GM21737 (cell line): ENCODE results near the gene TNFRSF21.
A peak's percentile ranks its signal among the peaks of the same experiment; 100 is the strongest.
"Not testable (repeated sequence)": the region's sequence is repeated elsewhere in the genome, so short reads cannot be mapped to it uniquely, and the experiment has no call there.

ENCODE experiments used
- ATAC-seq: cut with Tn5 transposase; IDR thresholded peaks from one replicate; pipeline ENCODE4 v1.9.1; 2021; ENCODE audit warnings: mild to moderate bottlenecking, moderate library complexity; ENCODE audit not compliant: unreplicated experiment

The TNFRSF21 gene, protein sequence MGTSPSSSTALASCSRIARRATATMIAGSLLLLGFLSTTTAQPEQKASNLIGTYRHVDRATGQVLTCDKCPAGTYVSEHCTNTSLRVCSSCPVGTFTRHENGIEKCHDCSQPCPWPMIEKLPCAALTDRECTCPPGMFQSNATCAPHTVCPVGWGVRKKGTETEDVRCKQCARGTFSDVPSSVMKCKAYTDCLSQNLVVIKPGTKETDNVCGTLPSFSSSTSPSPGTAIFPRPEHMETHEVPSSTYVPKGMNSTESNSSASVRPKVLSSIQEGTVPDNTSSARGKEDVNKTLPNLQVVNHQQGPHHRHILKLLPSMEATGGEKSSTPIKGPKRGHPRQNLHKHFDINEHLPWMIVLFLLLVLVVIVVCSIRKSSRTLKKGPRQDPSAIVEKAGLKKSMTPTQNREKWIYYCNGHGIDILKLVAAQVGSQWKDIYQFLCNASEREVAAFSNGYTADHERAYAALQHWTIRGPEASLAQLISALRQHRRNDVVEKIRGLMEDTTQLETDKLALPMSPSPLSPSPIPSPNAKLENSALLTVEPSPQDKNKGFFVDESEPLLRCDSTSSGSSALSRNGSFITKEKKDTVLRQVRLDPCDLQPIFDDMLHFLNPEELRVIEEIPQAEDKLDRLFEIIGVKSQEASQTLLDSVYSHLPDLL

DNA sequence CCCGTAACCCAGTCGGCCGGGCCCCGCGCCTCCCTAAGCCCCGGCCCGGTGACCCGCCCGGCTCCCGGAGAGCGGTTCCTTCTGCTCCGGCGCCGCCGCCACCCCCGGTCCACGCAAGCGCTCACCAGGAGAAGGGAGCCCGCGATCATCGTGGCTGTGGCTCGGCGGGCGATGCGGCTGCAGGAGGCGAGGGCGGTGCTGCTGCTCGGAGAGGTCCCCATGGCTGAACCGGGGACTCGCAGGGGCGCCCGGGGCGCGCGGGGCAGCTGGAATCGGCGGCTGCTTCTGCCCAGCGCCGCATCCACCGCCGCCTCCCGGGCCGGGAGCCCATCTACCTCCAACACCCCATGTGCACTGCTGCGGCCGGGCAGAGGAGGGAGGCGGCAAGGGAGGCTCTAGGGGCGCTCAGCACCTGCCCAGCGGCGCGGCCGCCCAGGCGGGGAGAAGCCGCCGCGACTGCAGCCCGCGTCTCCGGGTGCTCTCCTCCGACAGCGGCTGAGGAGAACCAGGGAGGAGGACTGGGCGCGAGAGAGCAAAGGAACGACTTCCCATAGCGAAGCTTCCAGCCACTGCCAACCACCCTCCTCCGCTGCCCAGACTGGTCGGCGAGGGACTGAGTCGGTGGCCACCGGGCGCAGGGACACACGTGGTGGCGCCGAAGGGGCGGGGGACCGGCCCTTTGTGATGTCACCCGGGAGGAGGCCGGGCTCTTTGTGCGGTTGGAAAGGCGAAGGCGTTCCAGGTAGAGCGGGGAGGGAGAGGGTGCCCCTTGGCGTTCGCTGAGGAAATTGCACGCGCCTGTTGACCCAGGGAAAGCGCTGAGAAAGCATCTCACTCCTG is at the start of gene TNFRSF21:
TSS of gene TNFRSF21 (minus strand) at position 615 of the 840 bp plus-strand sequence. CDS start at position 221, 394 bp downstream.
- ATAC-seq: peak; percentile 99

DNA sequence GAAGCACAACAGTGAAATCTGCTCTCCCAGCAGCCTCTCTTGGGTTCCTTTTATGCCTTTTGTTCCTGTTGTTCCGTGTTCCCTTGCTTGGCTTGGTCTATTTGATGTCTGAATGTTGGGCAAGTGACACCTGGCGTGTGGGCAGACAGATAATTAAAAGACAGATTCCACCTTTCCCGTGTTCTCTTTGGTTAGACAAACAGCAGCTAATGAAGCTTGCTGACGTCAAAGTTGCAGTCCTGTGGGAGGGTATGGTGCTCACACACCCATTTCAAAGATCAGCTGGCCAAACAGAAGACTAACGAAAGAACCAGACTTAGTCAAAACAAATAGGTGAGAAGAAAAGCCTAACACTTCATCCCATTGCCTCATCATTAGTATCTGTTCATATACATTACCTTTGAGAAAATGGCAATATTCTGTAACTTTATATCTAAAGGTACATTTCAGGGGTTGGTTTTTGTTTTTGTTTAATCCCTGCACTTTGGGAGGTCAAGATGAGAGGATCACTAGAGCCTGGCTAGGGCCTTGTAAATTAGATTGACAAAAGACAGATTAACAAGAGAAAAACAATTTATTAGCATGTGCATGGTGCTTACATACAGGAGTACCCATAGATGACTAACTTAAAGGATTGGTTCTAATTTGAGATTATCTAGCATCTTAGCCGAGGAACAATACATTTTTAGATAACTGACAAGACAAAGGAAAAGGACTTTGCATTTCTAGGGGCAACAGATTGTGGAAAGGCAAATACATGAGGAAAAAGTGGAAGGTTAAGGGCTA is 48.9 kb upstream of the TNFRSF21 start:
- no peak for ATAC-seq

DNA sequence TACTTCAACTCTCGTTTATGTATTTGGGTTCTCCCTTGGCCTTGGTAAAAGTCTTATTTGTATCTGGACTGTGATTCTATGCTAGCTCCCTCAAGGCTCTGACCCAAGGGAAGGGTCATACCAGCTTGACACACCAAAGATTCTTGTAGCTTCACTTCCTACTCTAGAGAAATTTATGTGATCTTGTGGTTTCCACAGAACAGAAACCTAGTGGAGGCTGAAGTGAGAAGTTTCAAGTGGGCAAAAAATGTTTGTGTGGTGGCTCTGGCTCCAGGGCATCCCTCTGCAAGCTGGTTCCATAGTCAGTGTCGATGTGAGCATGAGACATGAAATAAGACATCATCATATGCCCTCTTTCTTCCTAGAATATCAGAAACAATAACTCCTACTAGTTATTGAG is 48.1 kb upstream of the TNFRSF21 start:
- ATAC-seq: peak; percentile 62

DNA sequence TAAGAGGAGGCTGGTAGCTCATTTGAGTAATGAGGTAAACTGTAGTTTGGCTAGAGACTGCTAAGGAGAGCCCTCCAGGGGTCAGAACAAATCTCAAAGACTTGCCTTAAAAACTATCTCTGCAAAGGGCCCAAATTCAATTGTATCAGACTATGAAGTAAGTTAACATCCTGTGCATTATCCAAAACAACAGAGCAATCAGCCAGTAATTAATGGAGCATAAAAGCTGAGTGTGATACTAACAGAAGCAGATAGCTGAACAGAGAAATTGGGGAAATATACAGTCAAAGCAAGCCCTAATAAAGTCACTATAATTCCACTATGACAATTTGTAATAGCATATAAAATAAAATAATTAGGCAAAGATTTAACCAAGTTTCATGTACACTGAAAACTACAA is 45.8 kb upstream of the TNFRSF21 start:
- no peak for ATAC-seq

DNA sequence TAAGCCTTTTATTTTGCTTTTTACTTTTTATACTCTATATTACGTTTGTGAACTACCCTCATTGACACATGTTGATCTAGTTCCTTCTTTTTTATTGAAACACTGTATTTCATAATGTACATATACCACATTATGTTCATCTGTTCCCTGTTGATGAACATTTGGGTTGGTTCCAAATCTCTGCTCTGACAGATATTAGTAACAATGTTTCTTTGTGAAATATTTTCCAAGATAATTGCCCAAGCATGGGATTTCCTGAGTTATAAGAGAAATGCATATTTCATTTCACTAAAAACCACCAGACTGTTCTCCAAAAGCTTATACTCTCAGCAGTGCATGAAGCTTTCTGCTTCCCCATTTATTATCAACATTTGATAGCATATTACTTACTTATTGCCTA is 44.2 kb upstream of the TNFRSF21 start:
- ATAC-seq: no peak

DNA sequence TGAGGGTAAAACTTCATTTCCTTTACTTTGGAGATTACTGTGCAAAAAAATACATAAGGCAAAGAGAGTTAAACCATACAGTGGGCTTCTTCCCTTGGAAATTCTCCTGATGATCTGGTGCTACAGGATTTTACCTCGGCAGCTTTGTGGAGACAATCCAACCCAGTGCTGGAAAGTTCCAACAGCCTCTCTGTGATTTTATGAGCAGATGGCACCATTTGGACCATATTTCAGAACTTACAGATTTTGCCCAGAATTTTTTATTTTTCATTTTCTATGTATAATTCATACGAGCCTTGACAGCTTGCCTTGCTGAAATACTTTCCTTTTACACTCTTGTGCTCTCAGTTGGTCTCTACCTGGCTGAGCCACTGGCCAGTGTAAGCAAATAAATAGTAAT is 43.3 kb upstream of the TNFRSF21 start:
- no peak for ATAC-seq

DNA sequence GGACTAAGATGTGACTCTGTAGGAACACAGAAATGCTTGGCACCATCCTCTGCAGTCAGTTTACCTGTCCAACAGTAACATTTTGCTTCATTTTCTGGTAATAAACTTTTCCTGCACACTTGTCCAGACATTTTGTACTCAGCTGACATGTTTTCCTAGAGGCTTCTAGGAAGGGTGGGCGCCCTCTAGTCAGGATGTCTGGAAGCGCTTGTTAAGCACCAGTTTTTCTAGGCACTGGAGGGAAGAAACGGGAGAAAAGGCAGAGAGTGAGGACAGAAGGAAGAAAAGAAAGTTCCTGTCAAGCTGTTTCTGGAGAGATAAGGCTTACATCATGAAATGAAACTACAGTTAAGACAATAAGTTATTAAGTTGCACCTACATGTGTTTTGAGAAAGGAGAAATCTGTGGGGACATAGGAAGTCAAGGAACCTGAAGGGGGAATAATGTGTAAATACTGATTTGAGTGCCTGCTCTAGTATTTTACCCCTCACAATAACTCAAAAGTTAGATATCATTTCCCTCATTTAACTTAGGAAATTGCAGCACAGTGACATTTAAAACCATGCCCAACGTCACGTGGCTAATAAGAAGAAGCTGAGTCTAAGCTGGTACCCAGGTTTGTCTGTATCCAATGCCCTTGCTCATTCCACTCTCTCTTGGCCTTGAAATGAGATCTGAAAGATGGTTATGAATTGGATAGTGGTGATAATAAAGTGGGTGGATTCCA is 42.7 kb upstream of the TNFRSF21 start:
- ATAC-seq: no peak

DNA sequence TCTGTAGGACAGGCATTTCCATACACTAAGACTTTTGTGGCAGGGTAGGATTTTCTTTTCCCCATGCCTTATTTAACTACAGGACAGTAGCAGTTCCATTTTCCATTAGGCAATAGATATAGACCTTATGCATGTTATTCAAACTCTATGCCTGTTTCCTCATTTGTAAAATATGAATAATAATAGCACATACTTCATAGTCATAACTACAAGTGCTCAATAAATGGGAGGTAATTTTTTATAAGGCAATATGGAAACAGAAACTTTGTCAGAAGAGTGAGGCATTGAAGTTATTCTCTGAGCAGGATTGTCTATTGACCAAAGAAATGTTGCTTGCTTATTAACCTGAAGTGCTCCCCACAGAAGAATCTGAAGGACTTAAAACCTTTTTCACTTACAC is 41.9 kb upstream of the TNFRSF21 start:
- ATAC-seq: no peak

DNA sequence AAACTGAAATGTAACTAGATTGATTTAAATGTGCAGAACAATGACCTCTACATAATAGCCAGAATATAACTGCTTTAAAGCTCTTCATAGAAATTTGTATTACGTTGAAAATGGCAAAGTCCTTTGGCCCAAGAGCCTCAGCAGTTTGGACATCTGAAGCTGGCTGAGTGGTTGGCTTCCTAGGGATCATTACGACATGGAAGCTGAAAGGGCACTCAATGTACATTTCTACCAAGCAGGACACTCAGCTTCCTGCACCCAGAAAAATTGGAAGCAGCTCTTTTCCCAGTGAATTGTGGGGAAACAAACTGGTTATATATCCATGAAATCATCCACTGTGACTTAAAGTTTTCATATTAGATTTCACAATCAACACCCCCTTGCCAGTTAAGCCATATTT is 40.2 kb upstream of the TNFRSF21 start:
- ATAC-seq: no peak

DNA sequence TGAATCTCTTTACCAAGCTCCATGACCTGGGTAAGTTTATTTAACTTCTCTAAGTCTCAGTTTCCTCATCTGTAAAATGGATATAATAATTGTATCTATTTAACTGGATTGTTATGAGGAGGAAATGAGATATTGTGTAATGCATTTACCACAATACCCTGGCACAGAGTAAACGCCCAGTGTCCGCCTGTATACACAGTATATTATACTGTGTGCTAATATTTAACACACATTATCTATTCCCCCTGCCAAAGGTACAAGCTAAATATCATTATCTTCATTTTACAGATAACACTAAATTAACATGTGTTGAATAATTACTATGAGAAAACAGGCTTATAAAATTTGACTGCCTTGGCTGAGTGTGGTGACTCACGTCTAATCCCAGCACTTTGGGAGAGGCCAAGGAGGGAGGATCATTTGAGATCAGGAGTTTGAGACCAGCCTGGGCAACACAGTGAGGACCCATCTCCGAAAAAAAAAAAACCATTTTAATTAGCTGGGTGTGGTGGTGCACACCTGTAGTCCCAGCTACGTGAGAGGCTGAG is 38.7 kb upstream of the TNFRSF21 start:
- ATAC-seq: no peak

DNA sequence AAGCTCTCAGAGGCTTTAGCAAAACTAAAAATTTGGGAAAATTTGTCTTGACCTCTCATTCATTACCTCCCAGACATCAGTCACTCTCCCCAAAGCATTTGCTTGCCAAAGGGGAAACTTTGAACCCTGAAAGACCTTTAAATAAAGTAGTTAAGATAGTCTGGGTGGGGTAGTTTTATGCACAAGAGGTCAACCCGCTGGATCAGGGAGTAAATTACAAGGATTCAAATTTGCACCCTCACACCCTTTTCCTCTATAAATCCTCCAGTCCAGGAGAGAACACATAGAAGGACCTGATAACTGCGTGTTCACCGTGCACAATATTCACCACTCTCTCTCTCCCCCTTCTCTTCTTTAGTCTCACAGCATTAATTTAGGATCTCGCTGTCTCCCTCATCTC is 36.1 kb upstream of the TNFRSF21 start:
- ATAC-seq: no peak

DNA sequence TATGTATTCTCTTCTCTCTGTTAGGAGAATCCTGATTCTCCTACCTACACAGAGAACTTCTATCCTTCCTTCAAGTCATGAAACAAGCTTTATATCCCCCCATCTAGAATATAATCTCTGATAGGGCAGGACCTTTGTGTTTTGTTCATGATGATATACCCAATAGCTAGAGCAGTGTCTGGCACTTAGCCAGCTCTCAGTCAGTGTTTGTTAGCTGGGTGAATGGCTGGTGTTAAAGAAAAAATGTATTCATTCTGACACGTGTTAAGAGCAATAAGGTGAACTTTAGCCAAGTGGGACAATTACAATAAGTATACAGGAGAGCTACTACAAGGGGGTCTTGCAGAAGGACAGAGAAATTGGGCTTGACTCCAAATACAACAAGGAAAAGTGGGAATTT is 34.3 kb upstream of the TNFRSF21 start:
- no peak for ATAC-seq

DNA sequence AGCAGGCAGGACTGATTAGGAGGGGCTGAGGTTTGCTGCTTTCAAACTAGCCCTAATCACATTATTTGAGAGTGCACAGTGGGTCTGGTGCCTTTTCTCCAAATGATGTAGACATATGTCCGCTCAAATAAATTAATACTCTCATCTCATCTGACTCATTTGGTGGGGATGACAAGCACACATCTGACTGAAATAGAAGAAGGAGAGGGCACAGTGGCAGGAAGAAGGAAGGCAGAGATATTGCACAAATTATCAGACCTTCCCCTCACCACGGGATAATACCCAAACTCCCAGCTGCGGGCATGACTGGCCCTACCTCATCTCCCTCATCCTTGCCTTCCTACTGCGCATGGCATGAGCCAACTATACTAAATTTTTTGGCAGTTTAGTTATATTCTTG is 33.9 kb upstream of the TNFRSF21 start:
- ATAC-seq: no peak

DNA sequence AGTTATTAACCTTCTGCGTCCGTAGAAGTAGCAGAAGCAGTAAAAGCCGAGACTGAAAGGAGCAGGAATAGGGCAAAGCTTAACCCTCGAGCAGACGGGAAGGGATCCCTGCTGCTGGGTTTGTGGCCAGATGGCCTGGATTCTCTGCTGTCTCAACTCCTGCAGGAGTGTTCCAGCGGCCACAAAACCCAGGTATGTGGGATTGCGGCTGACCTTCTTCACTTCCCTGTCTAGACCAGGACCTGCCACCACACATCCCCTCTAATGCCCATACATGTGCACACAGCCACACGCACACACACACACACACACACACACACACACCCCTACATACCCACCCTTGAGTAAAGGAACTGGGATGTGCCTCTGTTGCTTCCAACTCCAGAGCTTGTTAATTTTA is 33.1 kb upstream of the TNFRSF21 start:
- ATAC-seq: no peak

DNA sequence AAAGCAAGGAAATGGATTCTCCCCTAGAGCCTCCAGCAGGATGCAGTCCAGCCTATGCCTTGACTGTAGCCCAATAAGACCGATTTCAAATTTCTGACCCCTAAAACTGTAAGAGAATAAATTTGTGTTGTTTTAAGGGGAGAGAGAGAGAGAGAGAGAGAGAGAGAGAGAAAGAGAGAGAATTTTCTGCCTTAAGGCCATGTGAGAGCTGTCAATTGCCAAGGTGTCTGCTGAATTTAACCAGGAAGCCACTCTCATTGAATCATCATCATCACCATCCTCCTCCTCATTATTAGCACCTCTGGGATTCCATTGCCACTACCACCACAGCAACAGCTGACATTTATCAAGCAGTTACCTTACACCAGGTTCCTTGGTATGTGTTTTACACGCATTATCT is 27.8 kb upstream of the TNFRSF21 start:
- ATAC-seq: no peak

DNA sequence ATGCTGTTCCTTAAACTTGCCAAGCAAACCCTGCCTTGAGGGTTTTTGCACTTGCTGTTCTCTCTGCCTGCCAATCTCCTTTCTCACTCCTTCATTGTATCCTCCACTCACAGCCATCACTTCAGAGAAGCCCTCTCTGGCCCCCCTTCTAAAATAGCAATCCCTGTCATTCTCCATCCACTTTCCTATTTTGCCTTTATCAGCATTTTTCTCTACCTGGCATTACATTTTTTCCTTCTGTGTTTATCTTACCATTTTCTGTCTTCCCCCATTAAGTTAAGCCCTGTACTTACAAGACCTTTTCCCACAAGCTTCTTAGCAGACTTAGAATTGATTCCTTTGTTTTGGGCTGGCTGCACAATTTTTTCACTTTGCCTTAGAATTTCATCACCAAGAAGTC is 26.6 kb upstream of the TNFRSF21 start:
- no peak for ATAC-seq

DNA sequence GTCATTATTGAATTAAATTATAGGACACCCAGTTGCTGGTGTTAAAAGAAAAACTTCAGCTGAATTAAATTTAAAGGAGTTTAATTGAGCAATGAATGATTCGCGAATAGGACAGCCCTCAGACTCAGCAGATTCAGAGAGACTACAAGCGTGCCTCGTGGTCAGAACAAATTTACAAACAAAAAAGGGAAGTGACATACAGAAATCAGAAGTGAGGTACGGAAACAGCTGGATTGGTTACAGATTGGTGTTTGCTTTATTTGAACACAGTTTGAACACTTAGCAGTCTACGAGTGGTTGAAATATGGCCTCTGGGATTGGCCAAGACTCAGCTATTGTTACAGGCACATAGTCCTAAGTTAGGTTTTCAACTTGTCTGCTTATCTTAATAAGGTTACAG is 25.8 kb upstream of the TNFRSF21 start:
- peak; percentile 67 for ATAC-seq

DNA sequence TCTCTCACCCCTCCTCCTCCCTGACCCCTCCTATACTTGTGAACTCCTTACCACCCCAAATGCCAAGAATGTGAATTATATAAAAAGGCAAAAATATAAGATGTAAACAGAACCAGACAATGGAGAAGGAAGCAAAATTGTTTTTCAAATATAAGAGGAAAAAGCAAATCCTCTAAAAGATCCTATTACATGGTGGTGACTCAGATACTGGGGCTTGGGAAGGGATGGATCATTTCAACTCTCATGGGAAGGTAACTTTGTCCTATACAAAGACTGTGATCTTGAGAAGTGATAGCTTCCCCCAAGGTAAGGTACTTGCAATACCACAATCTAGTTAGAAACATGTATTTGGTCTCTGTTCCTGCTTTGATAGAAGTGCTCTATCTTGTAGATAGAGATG is 24.6 kb upstream of the TNFRSF21 start:
- no peak for ATAC-seq

DNA sequence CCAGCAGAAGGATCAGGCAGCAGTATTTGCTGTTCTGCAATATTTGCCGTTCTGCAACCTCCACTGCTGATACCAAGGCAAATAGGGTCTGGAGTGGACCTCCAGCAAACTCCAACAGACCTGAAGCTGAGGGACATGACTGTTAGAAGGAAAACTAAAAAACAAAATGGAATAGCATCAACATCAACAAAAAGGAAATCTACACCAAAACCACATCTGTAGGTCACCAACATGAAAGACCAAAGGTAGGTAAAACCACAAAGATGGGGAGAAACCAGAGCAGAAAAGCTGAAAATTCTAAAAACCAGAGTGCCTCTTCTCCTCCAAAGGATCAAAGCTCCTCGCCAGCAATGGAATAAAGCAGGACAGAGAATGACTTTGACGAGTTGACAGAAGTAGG is 18.9 kb upstream of the TNFRSF21 start:
- not testable (repeated sequence) for ATAC-seq

DNA sequence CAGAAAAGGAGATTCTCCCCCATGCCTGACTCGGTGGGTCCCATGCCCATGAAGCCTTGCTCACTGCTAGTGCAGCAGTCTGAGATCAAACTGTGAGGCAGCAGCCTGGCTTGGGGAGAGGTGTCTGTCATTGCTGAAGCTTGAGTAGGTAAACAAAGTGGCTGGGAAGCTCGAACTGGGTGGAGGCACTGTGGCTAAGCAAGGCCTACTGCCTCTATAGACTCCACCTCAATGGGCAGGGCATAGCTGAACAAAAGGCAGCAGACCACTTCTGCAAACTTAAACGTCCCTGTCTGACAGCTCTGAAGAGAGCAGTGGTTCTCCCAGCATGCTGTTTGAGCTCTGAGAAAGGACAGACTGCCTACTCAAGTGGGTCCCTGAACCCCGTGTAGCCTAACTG is 18.4 kb upstream of the TNFRSF21 start:
- not testable (repeated sequence) for ATAC-seq
